SH-SY5Y (cell line): ENCODE measurements around the gene PABPC1L.

Source experiments
- GATA2 ChIP-seq: IDR thresholded peaks from 2 replicates; pipeline ENCODE4 v1.6.1; 2011; ENCODE audit warnings: mild to moderate bottlenecking, low read depth, low read length
- GATA3 ChIP-seq: IDR thresholded peaks from 2 replicates; pipeline ENCODE4 v1.6.1; 2011; ENCODE audit warnings: low read depth, mild to moderate bottlenecking, low read length, moderate library complexity

DNA sequence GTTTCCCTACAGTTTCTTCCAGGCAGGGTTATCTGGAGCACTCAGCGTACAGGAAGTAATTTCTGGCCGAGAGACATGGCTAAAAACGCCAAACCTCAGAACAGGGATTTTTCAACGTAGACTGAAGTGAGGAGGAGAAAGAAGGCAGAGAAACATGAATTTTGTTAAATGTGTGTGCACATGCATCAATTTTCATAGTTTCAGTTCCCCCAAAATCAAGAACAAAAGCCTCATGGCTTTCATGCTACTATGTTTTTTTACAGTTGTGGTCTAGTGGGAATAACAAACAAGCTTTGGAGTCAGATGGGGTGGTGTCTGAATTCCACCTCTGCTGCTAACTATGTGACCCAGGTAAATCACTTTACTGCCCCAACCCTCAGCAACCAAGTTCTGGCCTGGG is 45.4 kb downstream of the PABPC1L start:
- TF ChIP-seq GATA2 (no peak), GATA3 (no peak)
